Ureter (tissue), 1 donor: ENCODE data around the gene BRINP1. TPM values are rescaled to one million over a fixed set of nuclear protein-coding genes. Genes with fewer than 3 reads are reported as not detected.
"Not testable (repeated sequence)": the region's sequence is repeated elsewhere in the genome, so short reads cannot be mapped to it uniquely, and the experiment has no call there.

ENCODE experiments used
- DNase-seq: peaks from one replicate; pipeline ENCODE4 v3.0.0-alpha.2; 2020; ENCODE audit warnings: low spot score
- total RNA-seq: library from RNA; stranded (reverse); gene quantifications from one replicate; pipeline ENCODE4 v1.2.4, GENCODE V29; 2023
- donor health status: DM: yes; HTN: yes; CAD: no.

Gene BRINP1
- total RNA-seq, 1 donor from 2014 or later, result 1.8 TPM

GRCh38 chr9:119213471-119213870 is 155.8 kb downstream of the BRINP1 start:
- DNase-seq, result no peak

- no peak for DNase-seq
Measured at GRCh38 chr9:119197893-119198607, 171.2 kb downstream of the BRINP1 start.

GRCh38 chr9:119195521-119195920 is 173.7 kb downstream of the BRINP1 start:
- DNase-seq, result no peak

DNA sequence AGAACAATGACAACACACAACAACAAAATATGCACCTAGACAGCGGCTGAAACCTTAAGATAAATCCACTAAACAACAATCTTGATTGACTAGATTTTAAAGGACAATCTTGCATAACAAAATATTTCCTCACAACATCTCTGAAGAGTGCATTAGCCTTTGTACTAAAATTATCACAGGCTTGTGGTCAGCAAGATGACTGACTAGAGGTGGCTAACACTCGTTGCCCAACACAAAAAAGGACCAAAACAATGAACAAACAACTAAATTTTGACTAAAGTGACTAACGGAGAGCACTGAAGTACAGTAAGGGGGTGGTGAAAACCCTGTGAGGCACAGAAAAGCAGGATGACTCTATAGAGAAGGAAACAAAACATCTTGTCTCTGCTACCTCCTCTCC is 183.9 kb downstream of the BRINP1 start:
- no peak for DNase-seq

GRCh38 chr9:119184265-119184936 is 184.8 kb downstream of the BRINP1 start:
- no peak for DNase-seq

GRCh38 chr9:119181561-119181960 is 187.7 kb downstream of the BRINP1 start:
- DNase-seq, result no peak

GRCh38 chr9:119180897-119181296 is 188.3 kb downstream of the BRINP1 start:
- no peak for DNase-seq

- no peak for DNase-seq
Measured at GRCh38 chr9:119179701-119180100, 189.5 kb downstream of the BRINP1 start.

DNA sequence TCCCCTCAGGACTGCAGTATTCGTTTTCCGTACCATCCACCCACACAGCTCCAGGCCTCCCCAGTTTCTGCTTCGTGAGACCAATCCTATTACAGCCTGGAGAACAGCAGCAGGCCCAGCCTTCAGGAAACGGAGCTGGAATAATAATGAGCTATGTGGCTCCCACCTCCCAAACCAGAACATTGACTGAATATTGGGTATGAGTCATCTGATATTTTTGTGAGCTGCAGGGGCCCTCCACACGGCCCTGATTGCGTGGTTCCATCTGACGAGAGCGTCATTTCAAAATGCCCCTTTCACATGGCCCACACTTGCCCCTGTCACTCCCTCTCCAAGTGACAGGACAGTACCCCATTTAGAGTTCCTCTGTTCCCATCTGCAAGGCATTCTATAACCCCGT is 192.0 kb downstream of the BRINP1 start:
- no peak for DNase-seq

GRCh38 chr9:119175581-119175980 is 193.7 kb downstream of the BRINP1 start:
- no peak for DNase-seq

DNA sequence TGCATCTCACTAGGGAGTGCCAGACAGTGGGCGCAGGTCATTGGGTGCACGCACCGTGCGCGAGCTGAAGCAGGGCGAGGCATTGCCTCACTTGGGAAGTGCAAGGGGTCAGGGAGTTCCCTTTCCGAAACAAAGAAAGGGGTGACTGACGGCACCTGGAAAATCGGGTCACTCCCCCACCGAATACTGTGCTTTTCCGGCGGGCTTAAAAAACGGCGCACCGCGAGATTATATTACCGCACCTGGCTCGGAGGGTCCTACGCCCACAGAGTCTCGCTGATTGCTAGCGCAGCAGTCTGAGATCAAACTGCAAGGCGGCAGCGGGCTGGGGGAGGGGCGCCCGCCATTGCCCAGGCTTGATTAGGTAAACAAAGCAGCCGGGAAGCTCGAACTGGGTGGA is 200.0 kb downstream of the BRINP1 start:
- DNase-seq, result not testable (repeated sequence)

- DNase-seq, result no peak
Measured at GRCh38 chr9:119167876-119168275, 201.4 kb downstream of the BRINP1 start.

- no peak for DNase-seq
Measured at GRCh38 chr9:119167267-119167666, 202.0 kb downstream of the BRINP1 start.

- no peak for DNase-seq
Measured at GRCh38 chr9:119166096-119166495, 203.1 kb downstream of the BRINP1 start.

GRCh38 chr9:119165131-119165530 is 204.1 kb downstream of the BRINP1 start:
- DNase-seq, result no peak

GRCh38 chr9:119164716-119165115 is 204.5 kb downstream of the BRINP1 start:
- no peak for DNase-seq

GRCh38 chr9:119160551-119160950 is 208.7 kb downstream of the BRINP1 start:
- no peak for DNase-seq

DNA sequence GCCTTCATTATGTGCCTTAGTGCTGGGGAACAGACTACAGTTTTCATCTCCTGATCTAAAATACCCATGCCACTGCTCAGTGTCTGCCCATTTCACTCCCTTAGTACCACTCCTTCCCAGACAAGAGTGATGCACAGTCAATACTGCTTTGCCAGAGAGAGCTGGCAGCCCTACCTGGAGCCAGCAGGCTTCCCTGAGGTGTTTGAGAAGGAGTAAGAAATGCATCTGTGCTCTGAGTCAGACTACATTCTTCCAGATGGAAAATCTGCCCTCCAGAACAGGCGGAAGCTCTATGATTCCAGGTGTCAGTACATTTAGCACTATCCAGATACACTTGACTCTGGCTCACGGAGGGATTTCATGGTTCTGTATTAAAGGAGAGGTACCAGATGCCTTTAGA is 209.8 kb downstream of the BRINP1 start:
- DNase-seq, result no peak

DNA sequence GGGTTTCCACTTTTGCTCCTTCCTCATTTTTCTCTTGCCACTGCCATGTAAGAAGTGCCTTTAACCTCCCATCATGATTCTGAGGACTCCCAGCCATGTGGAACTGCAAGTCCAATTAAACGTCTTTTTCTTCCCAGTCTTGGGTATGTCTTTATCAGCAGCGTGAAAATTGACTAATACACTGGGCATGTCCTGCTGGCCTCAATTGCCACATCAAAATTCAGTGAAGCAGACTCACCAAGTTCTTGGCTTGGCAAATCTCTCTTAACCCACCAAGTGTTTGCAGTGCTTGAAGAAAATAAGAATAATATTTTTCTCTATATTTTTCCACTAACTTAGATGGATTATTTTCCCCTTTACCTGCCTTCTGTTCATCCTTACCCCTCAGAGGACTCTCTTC is 212.0 kb downstream of the BRINP1 start:
- no peak for DNase-seq

DNA sequence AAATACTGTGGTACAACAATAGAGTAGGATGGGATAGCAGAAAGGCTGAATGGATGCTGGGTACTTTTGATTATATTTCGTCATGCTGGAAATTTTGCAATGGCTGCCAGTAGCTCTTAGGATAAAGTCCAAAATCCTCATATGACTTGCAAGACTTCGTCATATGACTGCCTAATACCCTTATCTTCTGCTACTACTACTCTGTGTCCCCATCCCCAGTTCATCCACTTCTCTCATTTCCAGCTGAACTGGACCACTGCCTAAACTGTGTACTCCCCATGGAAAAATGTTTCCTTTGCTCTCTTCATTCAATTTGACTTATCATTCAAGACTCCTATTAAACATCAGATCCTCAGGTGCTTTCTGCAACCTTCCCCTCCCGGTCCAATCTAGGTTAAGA is 212.9 kb downstream of the BRINP1 start:
- DNase-seq, result no peak

GRCh38 chr9:119154527-119154926 is 214.7 kb downstream of the BRINP1 start:
- no peak for DNase-seq

DNA sequence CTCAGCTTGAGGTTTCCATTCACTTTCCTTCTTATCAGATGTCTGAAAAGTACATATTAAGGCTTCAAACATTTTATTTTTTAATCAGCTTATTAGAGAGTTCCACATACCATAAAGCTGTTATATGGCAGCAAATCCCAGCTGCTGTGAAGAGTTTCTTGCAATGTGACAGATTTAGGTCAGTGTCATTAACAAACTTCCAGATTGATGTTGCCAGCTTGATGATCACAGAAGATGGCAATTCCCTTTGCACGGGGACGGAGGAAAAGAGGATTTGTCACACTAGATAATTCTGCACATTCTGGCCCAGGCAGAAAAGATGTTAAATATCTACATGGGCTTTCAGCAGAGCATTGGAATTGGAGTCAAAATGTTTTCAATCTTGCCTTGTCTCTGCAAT is 215.8 kb downstream of the BRINP1 start:
- no peak for DNase-seq

DNA sequence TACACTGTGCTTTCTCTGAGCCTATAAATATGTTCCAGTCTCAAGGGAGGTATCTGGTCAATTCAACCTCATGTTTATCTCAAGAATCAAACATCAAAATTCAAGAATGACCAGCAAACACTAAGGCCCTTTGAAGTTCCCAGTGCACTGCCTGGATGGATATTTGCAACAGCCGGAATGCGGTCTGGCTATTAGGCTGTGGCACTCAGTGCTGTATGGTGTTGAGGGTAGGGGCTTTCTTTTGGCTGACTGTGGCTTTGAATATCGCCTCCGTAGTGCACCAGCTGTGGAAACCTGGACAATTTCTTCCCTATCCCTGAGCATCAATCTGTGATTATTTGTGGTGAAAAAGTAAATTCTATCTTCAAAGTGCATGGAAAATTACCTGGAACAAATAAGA is 220.4 kb downstream of the BRINP1 start:
- DNase-seq, result no peak

- DNase-seq, result no peak
Measured at GRCh38 chr9:119137479-119137878, 231.8 kb downstream of the BRINP1 start.
